ENCODE data around the gene CEP55. TPM values are rescaled to one million over a fixed set of nuclear protein-coding genes. Genes with fewer than 3 reads are reported as not detected.

The CEP55 gene
- total and polyA plus RNA-seq, 10 of the 15 experiments (the other 5 are each of a cell fraction or from before 2014, with no cell fraction given): 14.6 to 83.6 (median 52.0) TPM

DNA sequence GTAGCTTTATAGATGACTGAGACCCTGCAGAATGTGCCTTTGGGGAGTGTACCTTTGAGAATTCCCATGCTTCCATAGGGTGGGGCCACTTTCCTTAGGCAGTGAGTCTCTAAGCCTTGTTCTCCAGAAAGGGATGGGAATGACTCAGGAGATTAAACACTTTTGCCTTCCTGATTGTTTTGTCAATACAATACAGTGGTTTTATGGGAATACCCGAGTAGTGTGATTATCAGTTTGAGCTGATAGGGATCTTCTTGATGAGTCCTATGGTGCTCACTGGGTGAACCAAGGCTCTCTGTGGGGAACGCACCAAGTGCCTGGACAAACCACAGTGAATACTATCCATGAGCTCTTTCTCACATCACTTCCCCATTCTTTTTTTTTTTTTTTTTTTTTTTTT, 20.5 kb upstream of the CEP55 start:
- in situ Hi-C loops (cut with MboI): no loop called here
- ChIA-PET CTCF (interaction anchor here (3.2 kb wide), 1 partner anchor 99 kb away, joined by 16 read pairs; no protein-coding TSS in a partner anchor), RAD21 (ENCODE audit: unreplicated experiment) (interaction anchor here (0.6 to 2.0 kb wide), 3 partner anchors 100 to 157 kb away, joined by 3 to 7 read pairs (median 6); no protein-coding TSS in a partner anchor), POLR2A (interaction anchor here (0.7 kb wide), 1 partner anchor 467 kb away, joined by 3 read pairs; no protein-coding TSS in a partner anchor), SMC1A (ENCODE audit: uncharacterized antibody, unreplicated experiment) (interaction anchor here (1.2 to 2.2 kb wide), 2 partner anchors 65 to 100 kb away, joined by 3 to 9 read pairs; no protein-coding TSS in a partner anchor)
- no peak overlapping the region for H3K4me2 ChIP-seq (ENCODE audit: control insufficient read depth, insufficient read depth)
- H2AFZ ChIP-seq (ENCODE audit: control insufficient read depth, low read depth, low read length): no peak overlapping the region
- no peaks in the 10 kb centered on the region for H3K9me3 ChIP-seq (replicated peaks; ENCODE audit: control insufficient read depth, insufficient read depth, low read length)
- H3K4me3 ChIP-seq: no peak overlapping the region
- H4K20me1 ChIP-seq (ENCODE audit: control insufficient read depth, insufficient read depth): no peaks in the 10 kb centered on the region
- H3K4me1 ChIP-seq (ENCODE audit: control insufficient read depth, insufficient read depth, low read length): no peaks in the 10 kb centered on the region
- H3K27me3 ChIP-seq (replicated peaks in 1 of 2; ENCODE audit: control insufficient read depth in 2 of 2, insufficient read depth in 2 of 2, low read length in 1 of 2): peaks cover 0 to under 1% of the 10 kb centered on the region in 2 experiments; a peak in 3 of 4 replicates
- BruUV-seq (replicated peaks): no TSS peak
- no peak overlapping the region for H3K9ac ChIP-seq (ENCODE audit: control insufficient read depth, insufficient read depth, low read length)
- no peak for FAIRE-seq
- no peaks in the 10 kb centered on the region for H3K79me2 ChIP-seq (ENCODE audit: control insufficient read depth, insufficient read depth, low read length)
- H3K36me3 ChIP-seq (ENCODE audit: control insufficient read depth in 2 of 2, insufficient read depth in 2 of 2, low read length in 1 of 2): no peaks in the 10 kb centered on the region
- WGBS (ENCODE audit: insufficient coverage, insufficient replicate concordance, low lambda C conversion rate, missing lambda C conversion rate): 38% methylated on average over 2 of the region's 2 CpGs
- no peak for DNase-seq (ENCODE audit: low read depth, low spot score)
- no peak for ATAC-seq
- intact Hi-C loops (cut with micrococcal nuclease; ENCODE audit: unreplicated experiment): no loop called here
- no peak overlapping the region for H3K27ac ChIP-seq (ENCODE audit: control insufficient read depth, insufficient read depth)
- TF ChIP-seq SP1 (IDR thresholded peaks at IDR 0.05; ENCODE audit: low read depth, low read length) (no peak), SPI1 (IDR thresholded peaks at IDR 0.05; ENCODE audit: borderline replicate concordance, insufficient read depth, low read depth, low read length) (no peak), EGR1 (IDR thresholded peaks at IDR 0.05; ENCODE audit: borderline replicate concordance in 1 of 2, low read depth in 2 of 2, low read length in 2 of 2) (no peak), SMAD5 (IDR thresholded peaks at IDR 0.05; ENCODE audit: low read depth) (no peak), IRF4 (IDR thresholded peaks at IDR 0.05; ENCODE audit: low read depth, low read length) (no peak), CHD2 (IDR thresholded peaks at IDR 0.05; ENCODE audit: borderline replicate concordance, low read depth, low read length) (no peak), TCF3 (IDR thresholded peaks at IDR 0.05; ENCODE audit: borderline replicate concordance, insufficient read depth, low read depth, low read length) (no peak), POLR2AphosphoS5 (IDR thresholded peaks at IDR 0.05; ENCODE audit: low read length) (no peak), CBX5 (IDR thresholded peaks at IDR 0.05; ENCODE audit: low read depth) (no peak)
- TF ChIP-seq, protein P1, sequence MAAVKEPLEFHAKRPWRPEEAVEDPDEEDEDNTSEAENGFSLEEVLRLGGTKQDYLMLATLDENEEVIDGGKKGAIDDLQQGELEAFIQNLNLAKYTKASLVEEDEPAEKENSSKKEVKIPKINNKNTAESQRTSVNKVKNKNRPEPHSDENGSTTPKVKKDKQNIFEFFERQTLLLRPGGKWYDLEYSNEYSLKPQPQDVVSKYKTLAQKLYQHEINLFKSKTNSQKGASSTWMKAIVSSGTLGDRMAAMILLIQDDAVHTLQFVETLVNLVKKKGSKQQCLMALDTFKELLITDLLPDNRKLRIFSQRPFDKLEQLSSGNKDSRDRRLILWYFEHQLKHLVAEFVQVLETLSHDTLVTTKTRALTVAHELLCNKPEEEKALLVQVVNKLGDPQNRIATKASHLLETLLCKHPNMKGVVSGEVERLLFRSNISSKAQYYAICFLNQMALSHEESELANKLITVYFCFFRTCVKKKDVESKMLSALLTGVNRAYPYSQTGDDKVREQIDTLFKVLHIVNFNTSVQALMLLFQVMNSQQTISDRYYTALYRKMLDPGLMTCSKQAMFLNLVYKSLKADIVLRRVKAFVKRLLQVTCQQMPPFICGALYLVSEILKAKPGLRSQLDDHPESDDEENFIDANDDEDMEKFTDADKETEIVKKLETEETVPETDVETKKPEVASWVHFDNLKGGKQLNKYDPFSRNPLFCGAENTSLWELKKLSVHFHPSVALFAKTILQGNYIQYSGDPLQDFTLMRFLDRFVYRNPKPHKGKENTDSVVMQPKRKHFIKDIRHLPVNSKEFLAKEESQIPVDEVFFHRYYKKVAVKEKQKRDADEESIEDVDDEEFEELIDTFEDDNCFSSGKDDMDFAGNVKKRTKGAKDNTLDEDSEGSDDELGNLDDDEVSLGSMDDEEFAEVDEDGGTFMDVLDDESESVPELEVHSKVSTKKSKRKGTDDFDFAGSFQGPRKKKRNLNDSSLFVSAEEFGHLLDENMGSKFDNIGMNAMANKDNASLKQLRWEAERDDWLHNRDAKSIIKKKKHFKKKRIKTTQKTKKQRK (IDR thresholded peaks at IDR 0.05; ENCODE audit: low read depth, low read length): no peak
- TF ChIP-seq, protein P2, sequence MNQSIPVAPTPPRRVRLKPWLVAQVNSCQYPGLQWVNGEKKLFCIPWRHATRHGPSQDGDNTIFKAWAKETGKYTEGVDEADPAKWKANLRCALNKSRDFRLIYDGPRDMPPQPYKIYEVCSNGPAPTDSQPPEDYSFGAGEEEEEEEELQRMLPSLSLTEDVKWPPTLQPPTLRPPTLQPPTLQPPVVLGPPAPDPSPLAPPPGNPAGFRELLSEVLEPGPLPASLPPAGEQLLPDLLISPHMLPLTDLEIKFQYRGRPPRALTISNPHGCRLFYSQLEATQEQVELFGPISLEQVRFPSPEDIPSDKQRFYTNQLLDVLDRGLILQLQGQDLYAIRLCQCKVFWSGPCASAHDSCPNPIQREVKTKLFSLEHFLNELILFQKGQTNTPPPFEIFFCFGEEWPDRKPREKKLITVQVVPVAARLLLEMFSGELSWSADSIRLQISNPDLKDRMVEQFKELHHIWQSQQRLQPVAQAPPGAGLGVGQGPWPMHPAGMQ (IDR thresholded peaks at IDR 0.05; ENCODE audit: borderline replicate concordance): no peak
- TF ChIP-seq, protein P3, sequence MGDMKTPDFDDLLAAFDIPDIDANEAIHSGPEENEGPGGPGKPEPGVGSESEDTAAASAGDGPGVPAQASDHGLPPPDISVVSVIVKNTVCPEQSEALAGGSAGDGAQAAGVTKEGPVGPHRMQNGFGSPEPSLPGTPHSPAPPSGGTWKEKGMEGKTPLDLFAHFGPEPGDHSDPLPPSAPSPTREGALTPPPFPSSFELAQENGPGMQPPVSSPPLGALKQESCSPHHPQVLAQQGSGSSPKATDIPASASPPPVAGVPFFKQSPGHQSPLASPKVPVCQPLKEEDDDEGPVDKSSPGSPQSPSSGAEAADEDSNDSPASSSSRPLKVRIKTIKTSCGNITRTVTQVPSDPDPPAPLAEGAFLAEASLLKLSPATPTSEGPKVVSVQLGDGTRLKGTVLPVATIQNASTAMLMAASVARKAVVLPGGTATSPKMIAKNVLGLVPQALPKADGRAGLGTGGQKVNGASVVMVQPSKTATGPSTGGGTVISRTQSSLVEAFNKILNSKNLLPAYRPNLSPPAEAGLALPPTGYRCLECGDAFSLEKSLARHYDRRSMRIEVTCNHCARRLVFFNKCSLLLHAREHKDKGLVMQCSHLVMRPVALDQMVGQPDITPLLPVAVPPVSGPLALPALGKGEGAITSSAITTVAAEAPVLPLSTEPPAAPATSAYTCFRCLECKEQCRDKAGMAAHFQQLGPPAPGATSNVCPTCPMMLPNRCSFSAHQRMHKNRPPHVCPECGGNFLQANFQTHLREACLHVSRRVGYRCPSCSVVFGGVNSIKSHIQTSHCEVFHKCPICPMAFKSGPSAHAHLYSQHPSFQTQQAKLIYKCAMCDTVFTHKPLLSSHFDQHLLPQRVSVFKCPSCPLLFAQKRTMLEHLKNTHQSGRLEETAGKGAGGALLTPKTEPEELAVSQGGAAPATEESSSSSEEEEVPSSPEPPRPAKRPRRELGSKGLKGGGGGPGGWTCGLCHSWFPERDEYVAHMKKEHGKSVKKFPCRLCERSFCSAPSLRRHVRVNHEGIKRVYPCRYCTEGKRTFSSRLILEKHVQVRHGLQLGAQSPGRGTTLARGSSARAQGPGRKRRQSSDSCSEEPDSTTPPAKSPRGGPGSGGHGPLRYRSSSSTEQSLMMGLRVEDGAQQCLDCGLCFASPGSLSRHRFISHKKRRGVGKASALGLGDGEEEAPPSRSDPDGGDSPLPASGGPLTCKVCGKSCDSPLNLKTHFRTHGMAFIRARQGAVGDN (IDR thresholded peaks at IDR 0.05): no peak
- TF ChIP-seq, protein P4, sequence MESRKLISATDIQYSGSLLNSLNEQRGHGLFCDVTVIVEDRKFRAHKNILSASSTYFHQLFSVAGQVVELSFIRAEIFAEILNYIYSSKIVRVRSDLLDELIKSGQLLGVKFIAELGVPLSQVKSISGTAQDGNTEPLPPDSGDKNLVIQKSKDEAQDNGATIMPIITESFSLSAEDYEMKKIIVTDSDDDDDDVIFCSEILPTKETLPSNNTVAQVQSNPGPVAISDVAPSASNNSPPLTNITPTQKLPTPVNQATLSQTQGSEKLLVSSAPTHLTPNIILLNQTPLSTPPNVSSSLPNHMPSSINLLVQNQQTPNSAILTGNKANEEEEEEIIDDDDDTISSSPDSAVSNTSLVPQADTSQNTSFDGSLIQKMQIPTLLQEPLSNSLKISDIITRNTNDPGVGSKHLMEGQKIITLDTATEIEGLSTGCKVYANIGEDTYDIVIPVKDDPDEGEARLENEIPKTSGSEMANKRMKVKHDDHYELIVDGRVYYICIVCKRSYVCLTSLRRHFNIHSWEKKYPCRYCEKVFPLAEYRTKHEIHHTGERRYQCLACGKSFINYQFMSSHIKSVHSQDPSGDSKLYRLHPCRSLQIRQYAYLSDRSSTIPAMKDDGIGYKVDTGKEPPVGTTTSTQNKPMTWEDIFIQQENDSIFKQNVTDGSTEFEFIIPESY (IDR thresholded peaks at IDR 0.05): no peak

Data from GM12878 (cell line).